VCaP (cell line): ENCODE data around the gene TASP1.

Source experiments
- H3K27ac ChIP-seq: fragments of 450-650 bp; 2 replicates; pipeline ENCODE4 v1.5.1; 2017
- TF ChIP-seq, protein P1 (sequence below): fragments of 450-650 bp; conservative IDR thresholded peaks from 2 replicates; pipeline ENCODE4 v1.5.1; 2017; ENCODE audit warnings: mild to moderate bottlenecking, moderate library complexity

The TASP1 gene

DNA sequence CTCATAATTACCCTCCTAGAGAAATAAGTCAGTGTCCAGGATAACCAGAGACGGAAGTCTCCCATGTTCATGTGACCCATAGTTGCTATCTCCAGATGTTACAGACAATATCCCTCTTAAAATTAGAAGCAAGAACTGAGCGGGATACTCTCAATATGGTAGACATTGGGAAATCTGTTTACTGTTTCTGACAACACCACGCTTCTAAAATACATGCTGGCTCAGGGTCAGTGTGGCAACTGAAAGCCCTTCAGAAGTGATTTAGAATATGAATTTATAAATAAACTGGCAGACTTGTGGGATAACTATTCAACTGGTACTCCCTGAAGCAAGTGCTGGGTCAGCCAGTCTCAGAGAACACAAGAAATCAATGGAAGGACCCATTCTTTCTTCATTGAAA lies 108.6 kb downstream of the TASP1 start:
- TF ChIP-seq, protein P1, sequence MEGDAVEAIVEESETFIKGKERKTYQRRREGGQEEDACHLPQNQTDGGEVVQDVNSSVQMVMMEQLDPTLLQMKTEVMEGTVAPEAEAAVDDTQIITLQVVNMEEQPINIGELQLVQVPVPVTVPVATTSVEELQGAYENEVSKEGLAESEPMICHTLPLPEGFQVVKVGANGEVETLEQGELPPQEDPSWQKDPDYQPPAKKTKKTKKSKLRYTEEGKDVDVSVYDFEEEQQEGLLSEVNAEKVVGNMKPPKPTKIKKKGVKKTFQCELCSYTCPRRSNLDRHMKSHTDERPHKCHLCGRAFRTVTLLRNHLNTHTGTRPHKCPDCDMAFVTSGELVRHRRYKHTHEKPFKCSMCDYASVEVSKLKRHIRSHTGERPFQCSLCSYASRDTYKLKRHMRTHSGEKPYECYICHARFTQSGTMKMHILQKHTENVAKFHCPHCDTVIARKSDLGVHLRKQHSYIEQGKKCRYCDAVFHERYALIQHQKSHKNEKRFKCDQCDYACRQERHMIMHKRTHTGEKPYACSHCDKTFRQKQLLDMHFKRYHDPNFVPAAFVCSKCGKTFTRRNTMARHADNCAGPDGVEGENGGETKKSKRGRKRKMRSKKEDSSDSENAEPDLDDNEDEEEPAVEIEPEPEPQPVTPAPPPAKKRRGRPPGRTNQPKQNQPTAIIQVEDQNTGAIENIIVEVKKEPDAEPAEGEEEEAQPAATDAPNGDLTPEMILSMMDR = no peak
- no peak overlapping the region for H3K27ac ChIP-seq

DNA sequence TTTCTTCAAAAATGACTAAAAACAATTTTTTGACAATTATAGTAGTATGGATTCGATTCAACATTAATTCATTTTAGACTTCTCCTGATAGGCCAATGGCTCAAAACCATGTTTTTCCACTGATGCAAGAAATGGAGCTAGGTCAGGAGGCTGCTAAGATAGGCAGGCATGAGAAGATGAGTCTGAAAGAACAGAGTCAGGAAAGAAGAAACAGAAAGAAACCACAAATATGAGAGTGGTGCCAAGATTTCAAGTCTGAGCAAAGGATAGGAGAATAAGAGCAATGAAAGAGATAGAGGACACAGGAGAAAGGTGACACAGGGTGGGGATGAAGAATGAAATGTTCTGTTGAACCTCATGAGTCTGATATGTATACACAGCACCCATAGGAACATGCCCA lies 112.2 kb downstream of the TASP1 start:
- H3K27ac ChIP-seq = no peak overlapping the region
- TF ChIP-seq, protein P1 = no peak

DNA sequence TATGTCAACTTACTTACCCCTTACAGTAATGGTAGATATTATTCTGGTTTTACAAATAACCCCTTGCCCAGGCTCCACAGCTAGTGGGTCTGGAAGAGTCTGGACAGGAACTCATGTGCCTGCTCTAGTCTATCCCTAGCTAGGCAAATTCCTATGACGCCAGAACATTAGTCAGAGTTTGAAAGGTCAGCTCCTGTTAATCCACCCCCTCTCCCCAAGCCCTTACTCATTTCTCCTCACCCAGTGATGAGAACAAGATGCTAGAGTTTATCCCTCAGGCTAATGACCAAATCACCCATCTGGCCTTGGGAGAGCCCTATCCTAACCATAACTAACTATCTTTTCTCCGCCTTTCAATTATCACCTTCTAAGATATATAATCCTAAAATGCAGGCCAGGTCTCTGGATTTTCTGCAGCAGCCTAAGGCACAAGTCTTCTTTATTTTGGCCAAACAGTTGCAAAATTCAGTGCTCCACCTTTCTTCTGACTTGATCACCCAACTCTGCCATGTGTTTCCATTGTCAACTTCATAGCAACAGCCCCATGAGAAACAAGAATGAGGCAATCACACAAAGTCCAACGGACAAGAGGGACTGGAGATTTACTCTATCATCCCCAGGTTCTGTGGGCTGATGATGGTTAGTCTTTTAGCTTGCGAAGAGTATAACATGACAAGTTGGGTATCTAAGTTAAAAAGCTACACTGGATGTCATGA lies 113.3 kb downstream of the TASP1 start:
- no peak overlapping the region for H3K27ac ChIP-seq
- TF ChIP-seq, protein P1 = no peak

DNA sequence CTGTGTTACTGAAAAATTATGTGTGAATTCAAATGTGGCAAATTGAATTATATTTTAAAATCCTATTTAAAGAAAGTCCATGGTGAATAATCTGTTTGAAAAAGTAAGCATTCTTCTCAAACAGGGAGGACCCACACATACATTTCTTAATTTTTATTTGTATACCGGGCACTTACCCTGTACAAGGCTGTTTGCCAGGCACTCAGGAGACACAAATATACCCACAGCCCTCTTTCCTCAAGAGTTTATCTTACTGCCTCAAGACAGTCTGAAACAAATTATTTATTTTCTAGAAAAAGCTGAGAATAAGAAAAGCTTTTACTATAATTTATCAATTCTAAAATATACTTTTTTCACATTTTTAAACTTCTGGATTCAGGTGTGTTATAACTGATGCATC lies 114.4 kb downstream of the TASP1 start:
- TF ChIP-seq, protein P1 = no peak

DNA sequence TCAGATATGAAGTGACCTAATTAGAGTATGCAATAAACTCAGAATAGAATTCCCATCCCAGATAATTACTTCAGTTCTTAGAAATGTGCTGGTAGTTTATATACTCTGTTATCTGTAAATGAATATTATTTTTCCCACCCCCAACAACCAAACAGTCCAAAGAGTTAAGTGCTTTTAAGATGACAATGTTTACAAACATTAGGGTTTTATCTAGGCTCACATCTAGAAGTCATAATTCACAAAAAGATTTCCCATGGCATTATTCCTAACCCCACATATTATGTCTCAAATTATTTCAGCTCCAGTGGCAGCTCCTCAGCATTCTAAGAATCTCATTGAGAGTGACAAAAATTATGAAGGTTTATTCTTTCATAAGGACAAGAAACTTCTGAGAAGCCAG lies 120.9 kb downstream of the TASP1 start:
- TF ChIP-seq, protein P1 = no peak
- H3K27ac ChIP-seq = no peak overlapping the region

More for the DNA sequence above, 114.4 kb downstream of the TASP1 start:
- no peak overlapping the region for H3K27ac ChIP-seq

DNA sequence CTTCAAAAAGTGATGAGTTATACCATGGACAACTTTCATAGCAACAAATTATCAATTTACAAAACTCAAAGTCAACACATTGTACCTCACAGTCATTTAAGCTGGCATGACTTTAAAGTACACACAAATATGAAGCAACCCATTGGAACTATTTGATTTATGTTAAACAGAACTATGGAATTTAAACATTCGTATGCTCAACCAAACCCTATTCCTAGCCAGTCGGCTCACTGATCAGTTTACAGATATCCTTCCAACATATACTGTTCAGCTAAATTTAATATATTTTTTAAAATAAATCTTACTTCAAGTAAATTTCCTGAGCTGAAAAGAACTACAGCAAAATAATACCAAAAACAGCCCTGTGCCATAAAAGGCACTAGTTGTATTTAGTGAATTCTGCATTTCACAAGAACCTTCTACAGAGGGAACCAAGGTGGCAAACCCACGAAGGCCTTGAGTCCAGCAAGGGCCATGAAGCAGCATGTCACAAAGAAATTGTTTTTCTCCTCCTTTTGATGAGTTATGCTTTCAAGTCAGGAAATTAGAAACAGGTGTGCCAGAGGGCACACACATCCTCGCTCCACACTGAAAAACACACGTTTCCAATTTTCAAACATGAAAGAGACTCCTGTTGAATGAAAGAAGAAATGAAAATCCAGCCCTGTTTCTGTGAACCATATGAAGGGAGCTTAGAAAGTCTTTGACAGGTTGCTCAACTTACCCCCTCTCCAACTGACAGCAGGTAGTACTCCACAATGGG lies 122.8 kb downstream of the TASP1 start:
- H3K27ac ChIP-seq = no peak overlapping the region
- TF ChIP-seq, protein P1 = no peak

DNA sequence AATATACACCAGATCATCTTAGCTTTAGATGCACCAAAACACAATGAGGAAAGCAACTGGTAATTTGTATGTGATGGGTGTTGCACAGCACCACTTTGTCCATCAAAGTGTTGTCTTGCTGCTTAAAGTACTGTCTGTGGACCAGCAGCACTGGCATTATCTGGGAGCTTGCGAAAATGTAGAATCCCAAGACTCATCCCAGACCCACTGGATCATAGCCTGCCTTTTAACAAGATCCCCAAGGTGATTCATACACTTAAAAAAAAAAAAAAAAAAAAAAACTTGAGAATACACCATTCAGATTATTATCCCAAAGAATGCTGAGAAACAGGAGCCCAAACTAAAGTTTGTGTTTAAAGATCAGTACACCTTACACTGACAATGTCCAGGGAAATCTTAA lies 123.4 kb downstream of the TASP1 start:
- TF ChIP-seq, protein P1 = no peak

More for the DNA sequence above, 123.4 kb downstream of the TASP1 start:
- no peak overlapping the region for H3K27ac ChIP-seq
